Islet precursor cell (in vitro differentiated cells): Measurements from ENCODE around the gene GPC6.
"Not testable (repeated sequence)": the region's sequence is repeated elsewhere in the genome, so short reads cannot be mapped to it uniquely, and the experiment has no call there.

Source experiments
- DNase-seq: peaks from one replicate; pipeline ENCODE4 v3.0.0-alpha.2; 2018

GPC6 gene

GRCh38 chr13:93454676-93455235 is 228.1 kb downstream of the GPC6 start:
- DNase-seq = not testable (repeated sequence)

- DNase-seq = no peak
Observed at GRCh38 chr13:93455861-93456260, 229.3 kb downstream of the GPC6 start.

GRCh38 chr13:93460005-93460404 is 233.4 kb downstream of the GPC6 start:
- DNase-seq = no peak

GRCh38 chr13:93462151-93462550 is 235.5 kb downstream of the GPC6 start:
- DNase-seq = no peak

- DNase-seq = no peak
Observed at GRCh38 chr13:93466502-93467036, 240.0 kb downstream of the GPC6 start.

GRCh38 chr13:93467175-93467574 is 240.6 kb downstream of the GPC6 start:
- DNase-seq = no peak

GRCh38 chr13:93468433-93468832 is 241.8 kb downstream of the GPC6 start:
- no peak for DNase-seq

GRCh38 chr13:93472296-93472695 is 245.7 kb downstream of the GPC6 start:
- DNase-seq = no peak

GRCh38 chr13:93472814-93473296 is 246.2 kb downstream of the GPC6 start:
- DNase-seq = peak; percentile 51

- no peak for DNase-seq
Observed at GRCh38 chr13:93473441-93474270, 247.0 kb downstream of the GPC6 start.

GRCh38 chr13:93476175-93476574 is 249.6 kb downstream of the GPC6 start:
- peak; percentile 75 for DNase-seq

- DNase-seq = no peak
Observed at GRCh38 chr13:93477238-93477637, 250.6 kb downstream of the GPC6 start.

- DNase-seq = no peak
Observed at GRCh38 chr13:93480553-93481106, 254.0 kb downstream of the GPC6 start.

- DNase-seq = not testable (repeated sequence)
Observed at GRCh38 chr13:93496117-93496516, 269.5 kb downstream of the GPC6 start.

- no peak for DNase-seq
Observed at GRCh38 chr13:93496985-93497673, 270.5 kb downstream of the GPC6 start.

- no peak for DNase-seq
Observed at GRCh38 chr13:93499991-93500390, 273.4 kb downstream of the GPC6 start.

GRCh38 chr13:93502071-93502470 is 275.5 kb downstream of the GPC6 start:
- no peak for DNase-seq

- DNase-seq = no peak
Observed at GRCh38 chr13:93502987-93503615, 276.5 kb downstream of the GPC6 start.

- peak; percentile 53 for DNase-seq
Observed at GRCh38 chr13:93505104-93505952, 278.7 kb downstream of the GPC6 start.

GRCh38 chr13:93511011-93511410 is 284.4 kb downstream of the GPC6 start:
- DNase-seq = no peak

GRCh38 chr13:93515267-93515666 is 288.7 kb downstream of the GPC6 start:
- DNase-seq = no peak

GRCh38 chr13:93517658-93518057 is 291.1 kb downstream of the GPC6 start:
- no peak for DNase-seq
